Mucosa of descending colon (tissue), 3 donors: ENCODE measurements around the gene CBFB. TPM values are rescaled to one million over a fixed set of nuclear protein-coding genes. Genes with fewer than 3 reads are reported as not detected.

Experiments used
- ATAC-seq: fragments of 200-7000 bp; cut with Tn5 transposase; one replicate; pipeline ENCODE4 v1.9.1; 2020; ENCODE audit warnings: mild to moderate bottlenecking, moderate library complexity
- DNase-seq, 3 donors: peaks; one replicate each; pipeline ENCODE4 v3.0.0-alpha.2; 2020
- H3K36me3 ChIP-seq: fragments of 200-600 bp; one replicate; pipeline ENCODE4 v1.8.0; 2021; ENCODE audit warnings: low read depth, mild to moderate bottlenecking
- H3K4me1 ChIP-seq: fragments of 200-600 bp; one replicate; pipeline ENCODE4 v1.8.0; 2021; ENCODE audit warnings: low read depth, mild to moderate bottlenecking
- H3K4me3 ChIP-seq: fragments of 200-600 bp; one replicate; pipeline ENCODE4 v1.8.0; 2021; ENCODE audit warnings: mild to moderate bottlenecking
- H3K9me3 ChIP-seq: fragments of 200-600 bp; one replicate; pipeline ENCODE4 v1.8.0; 2021; ENCODE audit warnings: mild to moderate bottlenecking
- CTCF ChIP-seq: fragments of 200-600 bp; IDR thresholded peaks from one replicate; pipeline ENCODE4 v1.8.0; 2022; ENCODE audit warnings: antibody characterized with exemption, mild to moderate bottlenecking
- intact Hi-C, 2 donors: fragments of 100-400 bp; cut with DNase I in 1 of 2; cut with micrococcal nuclease in 1 of 2; formaldehyde crosslinking; loops; one replicate each; pipeline versions ENCODE4 v1.11.0 to v1.11.1; 2022; cut with DNase I, micrococcal nuclease
- total RNA-seq, 3 donors: library from RNA; stranded (reverse); fragmentation: NEBNext Ultra II Directional in 2 of 3; extraction: Animal tissue kit (Norgen Biotek cat#: 25700) in 2 of 3; gene quantifications; one replicate each; pipeline versions ENCODE4 v1.2.1 to v1.2.4, GENCODE V29; 2021 to 2023
- donor health status: DM: no; HTN: no; CAD: no; lungs with moderate emphysema.
- donor health status: DM: no; HTN: no; CAD: no.
- donor health status: DM: no; HTN: yes; CAD: no.

The CBFB gene
- total RNA-seq, 3 donors from 2014 or later = 26.3 to 35.5 (median 26.8) TPM

DNA sequence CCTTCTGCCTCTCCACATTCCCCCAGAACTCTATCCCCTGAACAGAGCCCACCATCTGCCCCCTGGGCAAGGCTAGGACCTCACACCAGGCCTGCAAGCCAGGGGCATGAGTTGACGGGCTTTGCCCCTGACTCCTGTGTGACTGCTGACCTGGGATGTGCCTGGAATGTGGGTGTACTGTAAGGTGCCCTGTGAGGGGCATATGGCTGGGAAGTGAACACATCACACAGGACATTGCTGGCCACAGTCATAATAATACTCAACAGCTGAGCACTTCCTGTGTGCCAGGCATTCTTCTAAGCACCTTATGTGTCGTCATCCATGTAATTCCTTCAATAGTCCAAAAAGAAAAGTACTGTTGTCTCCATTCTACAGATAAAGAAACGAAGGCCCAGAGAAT lies 27.2 kb upstream of the CBFB start:
- no peaks in the 10 kb centered on the region for H3K9me3 ChIP-seq
- no peak for TF ChIP-seq CTCF
- DNase-seq (no peak), ATAC-seq (no peak)
- intact Hi-C loops = no loop called here
- no peak overlapping the region for H3K4me3 ChIP-seq
- H3K36me3 ChIP-seq = no peaks in the 10 kb centered on the region
- H3K4me1 ChIP-seq = peaks cover 11% of the 10 kb centered on the region

- Histone ChIP-seq H3K4me1 (no peaks in the 10 kb centered on the region), H3K9me3 (no peaks in the 10 kb centered on the region), H3K4me3 (no peak overlapping the region), H3K36me3 (no peaks in the 10 kb centered on the region)
- no peak for ATAC-seq
- no peak for TF ChIP-seq CTCF
- intact Hi-C loops = no loop called here
- no peak for DNase-seq
Measured at GRCh38 chr16:67006930-67007658, 21.9 kb upstream of the CBFB start.

DNA sequence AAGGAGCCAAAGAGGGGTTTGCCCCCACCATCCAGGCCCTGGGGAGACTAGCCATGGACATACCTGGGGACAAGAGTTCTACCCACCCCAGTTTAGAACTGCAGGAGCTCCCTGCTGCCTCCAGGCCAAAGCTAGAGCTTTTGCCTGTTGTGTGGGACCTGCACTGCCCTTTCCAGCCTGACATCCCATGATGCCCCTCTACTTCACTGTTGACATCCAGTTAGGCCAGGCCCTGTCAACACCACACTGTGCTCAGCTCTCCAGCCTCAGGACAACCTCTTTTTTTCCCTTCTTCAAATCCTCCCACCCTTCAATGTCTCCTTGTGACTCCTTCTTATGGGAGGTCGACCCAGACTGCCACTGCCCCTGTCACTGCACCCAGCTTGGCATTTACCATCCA lies 19.8 kb upstream of the CBFB start:
- TF ChIP-seq CTCF = no peak
- intact Hi-C loops = no loop called here
- Histone ChIP-seq H3K4me3 (no peak overlapping the region), H3K9me3 (no peaks in the 10 kb centered on the region), H3K36me3 (no peaks in the 10 kb centered on the region), H3K4me1 (peaks cover 5% of the 10 kb centered on the region)
- DNase-seq = no peak
- no peak for ATAC-seq

GRCh38 chr16:67011274-67011673 lies 17.7 kb upstream of the CBFB start:
- Histone ChIP-seq H3K36me3 (no peaks in the 10 kb centered on the region), H3K4me1 (peaks cover 10% of the 10 kb centered on the region), H3K4me3 (no peak overlapping the region), H3K9me3 (no peaks in the 10 kb centered on the region)
- intact Hi-C loops = no loop called here
- no peak for ATAC-seq
- TF ChIP-seq CTCF = no peak
- DNase-seq = no peak

- DNase-seq (peak in 1 of 3 donors; percentile 25), ATAC-seq (no peak)
- H3K36me3 ChIP-seq = no peaks in the 10 kb centered on the region
- intact Hi-C loops = no loop called here
- H3K9me3 ChIP-seq = no peaks in the 10 kb centered on the region
- H3K4me1 ChIP-seq = peaks cover 10% of the 10 kb centered on the region
- no peak for TF ChIP-seq CTCF
- no peak overlapping the region for H3K4me3 ChIP-seq
Measured at GRCh38 chr16:67013233-67013822, 15.6 kb upstream of the CBFB start.
